HepG2 (cell line): ENCODE data around the gene PARK7. TPM values are rescaled to one million over a fixed set of nuclear protein-coding genes. Genes with fewer than 3 reads are reported as not detected.

ENCODE experiments used
- CHCHD3 ChIP-seq: sonication (generic); formaldehyde crosslinking; IDR thresholded peaks from 2 replicates; pipeline ENCODE4 v1.8.0; 2022; ENCODE audit warnings: mild to moderate bottlenecking, missing genetic modification reagents, moderate library complexity
- FUBP1 ChIP-seq: sonication (generic); formaldehyde crosslinking; IDR thresholded peaks from 2 replicates; pipeline ENCODE4 v1.5.1; 2020; ENCODE audit warnings: missing genetic modification reagents, mild to moderate bottlenecking, borderline replicate concordance
- GPBP1L1 ChIP-seq: sonication (generic); formaldehyde crosslinking; IDR thresholded peaks from 2 replicates; pipeline ENCODE4 v1.5.0; 2020; ENCODE audit warnings: mild to moderate bottlenecking, missing genetic modification reagents
- HNRNPH1 ChIP-seq: fragments of 200-400 bp; formaldehyde crosslinking; optimal IDR thresholded peaks from 2 replicates; pipeline ENCODE3; 2017; ENCODE audit warnings: mild to moderate bottlenecking, low read depth, low read length
- HOXA3 ChIP-seq: sonication (generic); formaldehyde crosslinking; IDR thresholded peaks from 2 replicates; pipeline ENCODE4 v1.5.0; 2020; ENCODE audit warnings: missing genetic modification reagents
- TEF ChIP-seq: sonication (generic); formaldehyde crosslinking; IDR thresholded peaks from 2 replicates; pipeline ENCODE4 v1.5.0; 2020; ENCODE audit warnings: missing genetic modification reagents
- ZNF784 ChIP-seq: sonication (generic); formaldehyde crosslinking; IDR thresholded peaks from 2 replicates; pipeline ENCODE4 v1.5.1; 2020; ENCODE audit warnings: missing genetic modification reagents, mild to moderate bottlenecking, borderline replicate concordance
- polyA plus RNA-seq, 8 experiments: library from polyadenylated mRNA; depleted of rRNA in 3 of 8; stranded (reverse) in 7 of 8; unstranded in 1 of 8; fragments of >200 nt; fragmentation: Illumina TruSeq in 4 of 8; extraction: Trizol in 4 of 8; gene quantifications; 2 replicates each; pipeline versions ENCODE4 v1.2.1 to v1.2.3, GENCODE V29; 2011 to 2016; ENCODE audit warnings: low read depth in 4 of 8, missing spikeins in 1 of 8, mixed read lengths in 1 of 8; ENCODE audit not compliant: insufficient read depth in 1 of 8
- total RNA-seq, 5 experiments: library from RNA; depleted of rRNA; stranded (reverse); fragments of >200 nt; fragmentation: Illumina TruSeq; extraction: Trizol; gene quantifications; 2 replicates each; pipeline ENCODE4 v1.2.3, GENCODE V29; 2016; ENCODE audit warnings: low read depth in 1 of 5

PARK7 gene
- total and polyA plus RNA-seq, 2 of the 13 experiments (the other 11 are each of a cell fraction or from before 2014, with no cell fraction given), result 212 to 296 TPM

GRCh38 chr1:8006037-8006963 lies 44.8 kb downstream of the PARK7 start (continued):
- TF ChIP-seq GPBP1L1 (CRISPR knock-in tag) (no peak), HOXA3 (no peak), CHCHD3 (CRISPR knock-in tag) (no peak), HNRNPH1 (peak; percentile 51), FUBP1 (no peak; the same call in 1 of the 2 replicates), ZNF784 (CRISPR knock-in tag) (no peak), TEF (no peak)
